ENCODE results near the gene RBM20.

DNA sequence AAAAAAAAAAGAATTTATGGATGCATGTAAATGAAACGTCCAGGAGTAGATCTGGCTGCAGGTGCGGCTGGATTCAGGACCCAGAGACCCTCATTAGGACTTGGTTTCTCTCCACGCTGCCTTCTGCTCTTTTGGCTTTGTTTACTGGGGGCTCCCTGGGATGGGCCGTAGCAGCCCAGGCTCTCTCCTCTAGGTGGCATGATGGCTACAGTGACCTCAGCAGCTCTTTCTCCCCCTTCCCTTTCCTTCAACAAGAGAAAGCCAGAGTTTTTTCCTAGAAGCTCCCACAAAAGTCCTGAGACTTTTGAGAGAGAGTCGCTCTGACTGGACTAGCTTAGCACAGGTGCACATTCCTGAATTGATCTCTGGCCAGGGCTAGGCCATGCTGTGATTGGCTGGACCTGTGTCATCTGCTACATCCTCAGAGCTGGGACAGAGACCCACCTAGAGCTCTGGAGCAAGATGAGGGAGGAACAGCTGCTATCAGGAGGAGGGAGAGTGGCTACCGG, 159.7 kb downstream of the RBM20 start:
- TF ChIP-seq, protein P1, sequence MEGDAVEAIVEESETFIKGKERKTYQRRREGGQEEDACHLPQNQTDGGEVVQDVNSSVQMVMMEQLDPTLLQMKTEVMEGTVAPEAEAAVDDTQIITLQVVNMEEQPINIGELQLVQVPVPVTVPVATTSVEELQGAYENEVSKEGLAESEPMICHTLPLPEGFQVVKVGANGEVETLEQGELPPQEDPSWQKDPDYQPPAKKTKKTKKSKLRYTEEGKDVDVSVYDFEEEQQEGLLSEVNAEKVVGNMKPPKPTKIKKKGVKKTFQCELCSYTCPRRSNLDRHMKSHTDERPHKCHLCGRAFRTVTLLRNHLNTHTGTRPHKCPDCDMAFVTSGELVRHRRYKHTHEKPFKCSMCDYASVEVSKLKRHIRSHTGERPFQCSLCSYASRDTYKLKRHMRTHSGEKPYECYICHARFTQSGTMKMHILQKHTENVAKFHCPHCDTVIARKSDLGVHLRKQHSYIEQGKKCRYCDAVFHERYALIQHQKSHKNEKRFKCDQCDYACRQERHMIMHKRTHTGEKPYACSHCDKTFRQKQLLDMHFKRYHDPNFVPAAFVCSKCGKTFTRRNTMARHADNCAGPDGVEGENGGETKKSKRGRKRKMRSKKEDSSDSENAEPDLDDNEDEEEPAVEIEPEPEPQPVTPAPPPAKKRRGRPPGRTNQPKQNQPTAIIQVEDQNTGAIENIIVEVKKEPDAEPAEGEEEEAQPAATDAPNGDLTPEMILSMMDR (IDR thresholded peaks at IDR 0.05): peak; percentile 63
- no peak for TF ChIP-seq EZH2 (IDR thresholded peaks at IDR 0.05)
- no peak for TF ChIP-seq EZH2phosphoT487 (IDR thresholded peaks at IDR 0.05)

Measured in neural progenitor cell (in vitro differentiated cells).